ENCODE measurements around the gene FABP3. TPM values are rescaled to one million over a fixed set of nuclear protein-coding genes. Genes with fewer than 3 reads are reported as not detected.
A peak's percentile ranks its signal among the peaks of the same experiment; 100 is the strongest.

FABP3 gene
- total and polyA plus RNA-seq, 2 experiments from 2014 or later = 19.3 to 50.2 TPM

- H3K27ac Mint-ChIP-seq = peak overlapping the region; percentile 74; the same call in 1 of the 2 replicates
- peak overlapping the region; percentile 40; the same call in 1 of the 2 replicates for H3K27ac ChIP-seq (ENCODE audit: low read depth)
These were observed 45.5 kb downstream of the FABP3 start for GRCh38 chr1:31327381-31327780.

More at GRCh38 chr1:31327381-31327780, 45.5 kb downstream of the FABP3 start:
- no peak overlapping the region for H3K4me3 ChIP-seq
- TF ChIP-seq JUNB (IDR thresholded peaks at IDR 0.05; ENCODE audit: unreplicated experiment) (no peak), CREB1 (CRISPR knock-in tag; IDR thresholded peaks at IDR 0.05; ENCODE audit: low read depth) (no peak), STAT1 (IDR thresholded peaks at IDR 0.05; ENCODE audit: unreplicated experiment) (no peak), EZH2phosphoT487 (IDR thresholded peaks at IDR 0.05; ENCODE audit: unreplicated experiment) (no peak), CTCF (conservative IDR thresholded peaks at IDR 0.05; ENCODE audit: low read depth in 2 of 2) (no peak), POLR2AphosphoS5 (IDR thresholded peaks at IDR 0.05; ENCODE audit: low read depth) (no peak), NANOG (IDR thresholded peaks at IDR 0.05; ENCODE audit: borderline replicate concordance) (no peak), ZNF331 (CRISPR knock-in tag; IDR thresholded peaks at IDR 0.05; ENCODE audit: low read depth) (no peak), EZH2 (IDR thresholded peaks at IDR 0.05; ENCODE audit: low read depth, unreplicated experiment) (no peak), REST (IDR thresholded peaks at IDR 0.05; ENCODE audit: unreplicated experiment) (no peak), ETS1 (IDR thresholded peaks at IDR 0.05) (no peak), ZNF114 (CRISPR knock-in tag; IDR thresholded peaks at IDR 0.05) (no peak), ZNF462 (CRISPR knock-in tag; IDR thresholded peaks at IDR 0.05) (no peak)
- no peak for DNase-seq (ENCODE audit: low spot score)
- no peak overlapping the region for H3K4me2 ChIP-seq
- H3K36me3 Mint-ChIP-seq (ENCODE audit: low read depth) = peaks cover 19% of the 10 kb centered on the region
- ATAC-seq = no peak
- H3K4me1 Mint-ChIP-seq = peaks cover 2% of the 10 kb centered on the region; the same call in 2 of the 3 replicates
- no peaks in the 10 kb centered on the region for H3K9me2 ChIP-seq (ENCODE audit: insufficient read depth)
- no peaks in the 10 kb centered on the region for H3K27me3 ChIP-seq (ENCODE audit: insufficient read depth)
- no peaks in the 10 kb centered on the region for H3K4me1 ChIP-seq (ENCODE audit: insufficient read depth)
- H3K36me3 ChIP-seq (ENCODE audit: insufficient read depth) = no peaks in the 10 kb centered on the region
- peaks cover 8% of the 10 kb centered on the region; the same call in 1 of the 2 replicates for H4K20me1 ChIP-seq (replicated peaks; ENCODE audit: insufficient read depth)
- H3K4me3 Mint-ChIP-seq = no peak overlapping the region
- no peaks in the 10 kb centered on the region for H3K9me3 Mint-ChIP-seq
- no peaks in the 10 kb centered on the region for H3K27me3 Mint-ChIP-seq (ENCODE audit: insufficient read depth, low read depth, poor library complexity)
- no peak overlapping the region for H2AFZ ChIP-seq
- no peaks in the 10 kb centered on the region for H3F3A ChIP-seq (replicated peaks; ENCODE audit: low read depth)
- no peaks in the 10 kb centered on the region for H3K79me2 ChIP-seq (replicated peaks; ENCODE audit: insufficient read depth)
